ENCODE measurements around the gene PARD6G. TPM values are rescaled to one million over a fixed set of nuclear protein-coding genes. Genes with fewer than 3 reads are reported as not detected.

The PARD6G gene
- total RNA-seq, 1 donor from 2014 or later, result 9.4 TPM

DNA sequence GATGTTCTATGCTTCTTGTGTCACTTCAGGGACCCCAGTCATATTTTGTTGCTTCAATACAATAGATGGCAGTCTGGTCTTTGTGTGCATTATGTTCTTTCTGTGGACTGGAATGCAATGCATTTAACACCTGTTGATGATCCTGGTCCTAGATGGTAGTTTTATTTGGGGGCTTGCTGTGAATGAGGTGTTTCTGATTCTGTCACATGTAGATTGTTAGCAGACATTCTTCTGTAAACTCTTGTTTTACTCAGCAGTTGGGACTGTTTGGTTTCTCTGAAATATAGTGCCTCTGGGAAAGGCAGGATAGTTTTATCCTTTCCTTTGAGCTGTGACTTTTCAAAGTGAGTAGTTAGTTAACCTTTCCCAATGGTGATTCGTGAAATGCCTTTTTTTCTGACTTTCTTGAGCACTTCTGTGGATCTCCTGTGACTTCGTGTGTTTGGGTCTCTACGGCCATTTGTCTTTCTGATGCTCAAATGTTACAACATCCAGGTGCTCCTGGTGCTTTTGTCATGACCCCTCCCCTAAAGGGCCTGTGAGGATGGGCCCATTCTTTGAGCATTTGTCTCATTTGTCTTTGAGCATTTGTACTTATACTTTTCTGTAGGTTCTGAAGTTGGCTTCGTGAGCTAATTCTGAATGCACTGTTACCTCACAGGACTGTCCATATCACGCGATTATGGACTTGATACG is 117.5 kb downstream of the PARD6G start:
- Histone ChIP-seq H3K36me3 (ENCODE audit: control insufficient read depth, insufficient read depth, low read length) (no peaks in the 10 kb centered on the region), H3K4me3 (ENCODE audit: low read depth, low read length) (no peak overlapping the region), H3K27me3 (ENCODE audit: control insufficient read depth, insufficient read depth, low read length) (no peaks in the 10 kb centered on the region)
- TF ChIP-seq, protein P1, sequence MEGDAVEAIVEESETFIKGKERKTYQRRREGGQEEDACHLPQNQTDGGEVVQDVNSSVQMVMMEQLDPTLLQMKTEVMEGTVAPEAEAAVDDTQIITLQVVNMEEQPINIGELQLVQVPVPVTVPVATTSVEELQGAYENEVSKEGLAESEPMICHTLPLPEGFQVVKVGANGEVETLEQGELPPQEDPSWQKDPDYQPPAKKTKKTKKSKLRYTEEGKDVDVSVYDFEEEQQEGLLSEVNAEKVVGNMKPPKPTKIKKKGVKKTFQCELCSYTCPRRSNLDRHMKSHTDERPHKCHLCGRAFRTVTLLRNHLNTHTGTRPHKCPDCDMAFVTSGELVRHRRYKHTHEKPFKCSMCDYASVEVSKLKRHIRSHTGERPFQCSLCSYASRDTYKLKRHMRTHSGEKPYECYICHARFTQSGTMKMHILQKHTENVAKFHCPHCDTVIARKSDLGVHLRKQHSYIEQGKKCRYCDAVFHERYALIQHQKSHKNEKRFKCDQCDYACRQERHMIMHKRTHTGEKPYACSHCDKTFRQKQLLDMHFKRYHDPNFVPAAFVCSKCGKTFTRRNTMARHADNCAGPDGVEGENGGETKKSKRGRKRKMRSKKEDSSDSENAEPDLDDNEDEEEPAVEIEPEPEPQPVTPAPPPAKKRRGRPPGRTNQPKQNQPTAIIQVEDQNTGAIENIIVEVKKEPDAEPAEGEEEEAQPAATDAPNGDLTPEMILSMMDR (IDR thresholded peaks at IDR 0.05; ENCODE audit: insufficient read depth, low read length, poor library complexity, severe bottlenecking), result no peak
- no peak for DNase-seq (ENCODE audit: low read depth)

DNA sequence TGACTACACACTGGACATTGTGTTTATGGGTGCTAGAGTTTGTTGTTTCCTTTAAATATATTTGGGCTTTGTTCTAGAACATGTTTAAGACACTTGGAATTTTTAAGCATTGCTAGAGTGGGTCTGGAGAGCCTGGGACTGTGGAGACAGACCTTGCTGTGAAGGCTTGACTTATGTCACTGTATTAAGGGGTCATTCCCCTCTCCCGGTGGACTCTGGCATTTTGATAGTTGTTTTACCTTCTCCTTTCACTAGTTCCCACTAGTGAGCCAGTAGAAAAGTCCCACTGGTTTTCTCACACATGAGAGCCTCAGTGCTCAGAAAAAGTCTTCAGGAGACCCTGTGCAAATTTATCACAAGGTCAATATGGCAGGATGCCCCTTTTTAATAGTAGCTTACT is 119.7 kb downstream of the PARD6G start:
- Histone ChIP-seq H3K27me3 (ENCODE audit: control insufficient read depth, insufficient read depth, low read length) (no peaks in the 10 kb centered on the region), H3K4me3 (ENCODE audit: low read depth, low read length) (no peak overlapping the region), H3K36me3 (ENCODE audit: control insufficient read depth, insufficient read depth, low read length) (no peaks in the 10 kb centered on the region)
- TF ChIP-seq, protein P1 (IDR thresholded peaks at IDR 0.05; ENCODE audit: insufficient read depth, low read length, poor library complexity, severe bottlenecking), result no peak
- DNase-seq (ENCODE audit: low read depth), result no peak

DNA sequence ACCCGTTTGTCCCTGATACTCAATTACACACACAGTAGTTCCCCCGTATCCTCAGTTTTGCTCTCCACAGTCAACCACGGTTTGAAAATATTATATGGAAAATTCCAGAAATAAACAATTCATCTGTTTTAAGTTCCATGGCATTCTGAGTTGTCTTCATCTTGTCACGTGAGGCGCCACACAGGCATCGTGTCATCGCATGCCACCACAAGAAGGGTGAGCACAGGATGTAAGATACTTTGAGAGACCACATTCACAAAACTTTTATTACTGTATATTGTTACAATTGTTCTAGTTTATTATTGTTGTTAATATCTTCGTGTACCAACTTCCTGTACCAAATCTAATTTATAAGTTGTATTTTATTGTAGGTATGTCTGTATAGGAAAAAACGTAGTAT is 120.5 kb downstream of the PARD6G start:
- H3K27me3 ChIP-seq (ENCODE audit: control insufficient read depth, insufficient read depth, low read length), result no peaks in the 10 kb centered on the region
- TF ChIP-seq, protein P1 (IDR thresholded peaks at IDR 0.05; ENCODE audit: insufficient read depth, low read length, poor library complexity, severe bottlenecking), result no peak
- H3K36me3 ChIP-seq (ENCODE audit: control insufficient read depth, insufficient read depth, low read length), result no peaks in the 10 kb centered on the region
- DNase-seq (ENCODE audit: low read depth), result no peak
- H3K4me3 ChIP-seq (ENCODE audit: low read depth, low read length), result no peak overlapping the region

DNA sequence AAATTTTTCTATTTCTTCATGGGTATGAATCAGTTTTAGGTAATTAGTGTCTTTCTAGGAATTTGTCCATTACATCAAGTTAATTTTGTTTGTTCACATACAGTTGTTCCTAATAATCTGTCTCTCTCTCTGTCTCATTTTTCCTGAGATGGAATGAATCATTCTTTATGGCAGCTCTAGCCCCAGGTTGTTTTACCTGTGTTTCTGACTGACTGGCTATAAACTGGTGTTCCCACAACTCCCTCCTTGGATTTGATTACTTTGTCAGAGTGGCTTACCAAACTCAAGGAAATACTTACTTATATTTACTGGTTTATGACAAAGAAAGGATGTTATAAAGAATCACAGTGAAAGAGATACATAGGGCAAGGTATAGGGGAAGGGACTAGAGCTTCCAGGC is 123.2 kb downstream of the PARD6G start:
- no peak overlapping the region for H3K4me3 ChIP-seq (ENCODE audit: low read depth, low read length)
- H3K36me3 ChIP-seq (ENCODE audit: control insufficient read depth, insufficient read depth, low read length), result no peaks in the 10 kb centered on the region
- DNase-seq (ENCODE audit: low read depth), result no peak
- TF ChIP-seq, protein P1 (IDR thresholded peaks at IDR 0.05; ENCODE audit: insufficient read depth, low read length, poor library complexity, severe bottlenecking), result no peak
- no peaks in the 10 kb centered on the region for H3K27me3 ChIP-seq (ENCODE audit: control insufficient read depth, insufficient read depth, low read length)

DNA sequence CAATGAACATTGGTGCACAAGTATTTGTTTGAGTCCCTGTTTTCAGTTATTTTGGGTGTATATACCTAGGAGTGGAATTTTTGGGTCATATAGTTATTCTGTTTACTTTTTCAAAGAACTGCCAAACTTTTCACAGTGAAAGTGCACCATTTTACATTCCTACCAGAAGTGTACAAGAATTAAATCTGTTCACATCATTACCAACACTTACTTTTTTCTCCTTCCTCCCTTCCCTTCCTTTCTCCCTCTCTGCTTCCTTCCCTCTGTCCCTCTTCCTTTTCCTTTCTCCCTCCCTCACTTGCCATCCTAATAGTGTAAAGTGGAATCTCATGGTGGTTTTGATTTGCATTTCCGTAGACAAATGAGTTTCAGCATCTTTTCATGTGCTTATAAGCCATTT is 126.4 kb downstream of the PARD6G start:
- TF ChIP-seq, protein P1 (IDR thresholded peaks at IDR 0.05; ENCODE audit: insufficient read depth, low read length, poor library complexity, severe bottlenecking), result no peak
- H3K36me3 ChIP-seq (ENCODE audit: control insufficient read depth, insufficient read depth, low read length), result no peaks in the 10 kb centered on the region
- DNase-seq (ENCODE audit: low read depth), result no peak
- no peaks in the 10 kb centered on the region for H3K27me3 ChIP-seq (ENCODE audit: control insufficient read depth, insufficient read depth, low read length)
- H3K4me3 ChIP-seq (ENCODE audit: low read depth, low read length), result no peak overlapping the region

DNA sequence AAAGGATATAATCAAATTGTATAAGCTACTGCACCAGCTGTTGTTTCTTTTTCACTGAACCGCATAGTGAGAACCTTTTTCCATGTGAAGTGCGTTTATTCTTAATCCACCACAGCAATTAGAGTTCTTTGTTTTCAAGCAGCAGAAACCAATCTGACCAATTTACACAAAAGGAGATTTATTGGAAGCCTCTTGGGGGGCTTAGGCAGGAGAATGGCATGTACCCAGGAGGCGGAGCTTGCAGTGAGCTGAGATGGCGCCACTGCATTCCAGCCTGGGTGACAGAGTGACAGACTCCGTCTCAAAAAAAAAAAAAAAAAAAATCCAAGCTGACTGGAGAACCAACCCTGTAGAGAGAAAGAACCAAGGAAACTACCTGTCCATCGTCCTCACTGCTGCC is 128.2 kb downstream of the PARD6G start:
- no peak for DNase-seq (ENCODE audit: low read depth)
- Histone ChIP-seq H3K36me3 (ENCODE audit: control insufficient read depth, insufficient read depth, low read length) (no peaks in the 10 kb centered on the region), H3K4me3 (ENCODE audit: low read depth, low read length) (no peak overlapping the region), H3K27me3 (ENCODE audit: control insufficient read depth, insufficient read depth, low read length) (no peaks in the 10 kb centered on the region)
- TF ChIP-seq, protein P1 (IDR thresholded peaks at IDR 0.05; ENCODE audit: insufficient read depth, low read length, poor library complexity, severe bottlenecking), result no peak

Measured in kidney epithelial cell (primary cell).